ENCODE results near the gene RIOK3. TPM values are rescaled to one million over a fixed set of nuclear protein-coding genes. Genes with fewer than 3 reads are reported as not detected.

Gene RIOK3
- total and polyA plus RNA-seq, 2 donors from 2014 or later = 30.1 to 64.9 TPM

DNA sequence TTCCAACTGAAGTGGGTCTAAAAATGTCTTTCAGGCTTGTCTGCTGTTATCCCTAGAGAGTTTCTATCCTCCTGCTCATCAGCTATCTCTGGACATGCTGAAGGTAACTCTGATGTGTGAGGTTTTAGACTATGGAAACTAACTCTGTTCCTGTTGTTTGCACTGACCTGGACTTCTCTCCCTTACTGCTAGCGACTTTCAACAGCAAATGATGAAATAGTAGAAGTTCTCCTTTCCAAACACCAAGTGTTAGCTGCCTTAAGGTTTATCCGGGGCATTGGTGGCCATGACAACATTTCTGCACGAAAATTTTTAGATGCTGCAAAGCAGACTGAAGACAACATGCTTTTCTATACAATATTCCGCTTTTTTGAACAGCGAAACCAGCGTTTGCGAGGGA lies 77.1 kb downstream of the RIOK3 start:
- intact Hi-C loops (cut with DNase I) = no loop called here
- Histone ChIP-seq H3K9me3 (ENCODE audit: control insufficient read depth in 2 of 3, insufficient read depth in 1 of 3, low read length in 3 of 3) (no peaks in the 10 kb centered on the region), H3K36me3 (ENCODE audit: control insufficient read depth in 2 of 3, insufficient read depth in 3 of 3, low read length in 3 of 3) (peaks cover 6 to 68% (median 50%) of the 10 kb centered on the region in 3 donors), H3K4me1 (ENCODE audit: control insufficient read depth in 2 of 3, insufficient read depth in 2 of 3, low read depth in 1 of 3, low read length in 3 of 3) (no peaks in the 10 kb centered on the region), H3K4me3 (ENCODE audit: low read length in 3 of 3) (no peak overlapping the region), H3K27ac (ENCODE audit: low read depth in 2 of 2, low read length in 2 of 2) (no peak overlapping the region), H3K27me3 (ENCODE audit: control insufficient read depth, insufficient read depth, low read length) (no peaks in the 10 kb centered on the region), H3K9ac (ENCODE audit: low read length in 3 of 3) (no peak overlapping the region)
- TF ChIP-seq, protein P1, sequence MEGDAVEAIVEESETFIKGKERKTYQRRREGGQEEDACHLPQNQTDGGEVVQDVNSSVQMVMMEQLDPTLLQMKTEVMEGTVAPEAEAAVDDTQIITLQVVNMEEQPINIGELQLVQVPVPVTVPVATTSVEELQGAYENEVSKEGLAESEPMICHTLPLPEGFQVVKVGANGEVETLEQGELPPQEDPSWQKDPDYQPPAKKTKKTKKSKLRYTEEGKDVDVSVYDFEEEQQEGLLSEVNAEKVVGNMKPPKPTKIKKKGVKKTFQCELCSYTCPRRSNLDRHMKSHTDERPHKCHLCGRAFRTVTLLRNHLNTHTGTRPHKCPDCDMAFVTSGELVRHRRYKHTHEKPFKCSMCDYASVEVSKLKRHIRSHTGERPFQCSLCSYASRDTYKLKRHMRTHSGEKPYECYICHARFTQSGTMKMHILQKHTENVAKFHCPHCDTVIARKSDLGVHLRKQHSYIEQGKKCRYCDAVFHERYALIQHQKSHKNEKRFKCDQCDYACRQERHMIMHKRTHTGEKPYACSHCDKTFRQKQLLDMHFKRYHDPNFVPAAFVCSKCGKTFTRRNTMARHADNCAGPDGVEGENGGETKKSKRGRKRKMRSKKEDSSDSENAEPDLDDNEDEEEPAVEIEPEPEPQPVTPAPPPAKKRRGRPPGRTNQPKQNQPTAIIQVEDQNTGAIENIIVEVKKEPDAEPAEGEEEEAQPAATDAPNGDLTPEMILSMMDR (IDR thresholded peaks at IDR 0.05; ENCODE audit: borderline replicate concordance, extremely low read depth, insufficient read depth) = no peak
- no peak for FAIRE-seq
- no peak for DNase-seq

DNA sequence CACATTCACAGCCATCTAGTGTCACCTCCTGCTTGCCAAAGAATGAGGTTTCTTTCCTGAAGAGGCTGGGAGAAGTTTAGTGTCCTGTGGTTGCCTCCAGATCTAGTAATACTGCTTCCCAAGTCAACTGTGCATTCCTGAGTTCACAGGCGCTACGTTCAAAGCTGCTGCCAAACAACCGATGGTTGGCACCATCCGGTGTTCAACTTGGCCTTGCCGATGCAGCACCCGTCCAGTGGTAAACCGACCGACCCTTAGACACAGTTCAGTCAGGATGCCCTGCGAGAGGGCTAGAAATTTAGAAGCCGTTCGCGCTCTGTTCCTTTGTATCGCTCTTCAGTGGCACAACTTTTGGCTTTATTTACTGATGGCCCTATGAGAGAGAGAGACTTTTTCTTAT lies 78.8 kb downstream of the RIOK3 start:
- Histone ChIP-seq H3K27me3 (ENCODE audit: control insufficient read depth, insufficient read depth, low read length) (no peaks in the 10 kb centered on the region), H3K9ac (ENCODE audit: low read length in 3 of 3) (no peak overlapping the region), H3K27ac (ENCODE audit: low read depth in 2 of 2, low read length in 2 of 2) (no peak overlapping the region), H3K4me1 (ENCODE audit: control insufficient read depth in 2 of 3, insufficient read depth in 2 of 3, low read depth in 1 of 3, low read length in 3 of 3) (no peaks in the 10 kb centered on the region), H3K9me3 (ENCODE audit: control insufficient read depth in 2 of 3, insufficient read depth in 1 of 3, low read length in 3 of 3) (no peaks in the 10 kb centered on the region), H3K4me3 (ENCODE audit: low read length in 3 of 3) (no peak overlapping the region), H3K36me3 (ENCODE audit: control insufficient read depth in 2 of 3, insufficient read depth in 3 of 3, low read length in 3 of 3) (peaks cover 6 to 72% (median 54%) of the 10 kb centered on the region in 3 donors)
- DNase-seq (no peak), FAIRE-seq (no peak)
- intact Hi-C loops (cut with DNase I) = no loop called here
- TF ChIP-seq, protein P1 (IDR thresholded peaks at IDR 0.05; ENCODE audit: borderline replicate concordance, extremely low read depth, insufficient read depth) = no peak

Other genes starting within 250 kb of the RIOK3 start
- gene RMC1, start 50.2 kb downstream of the RIOK3 start, total RNA-seq = 25.9 TPM
- gene RMC1, start 50.2 kb downstream of the RIOK3 start, polyA plus RNA-seq (ENCODE audit: insufficient read depth, low read depth, low replicate concordance) = 40.4 TPM
- 50.2 TPM for gene NPC1, start 133.2 kb downstream of the RIOK3 start, total RNA-seq
- 16.0 TPM for gene NPC1, start 133.2 kb downstream of the RIOK3 start, polyA plus RNA-seq (ENCODE audit: insufficient read depth, low read depth, low replicate concordance)
- gene ANKRD29, start 209.6 kb downstream of the RIOK3 start, total RNA-seq = 4.9 TPM
- gene ANKRD29, start 209.6 kb downstream of the RIOK3 start, polyA plus RNA-seq (ENCODE audit: insufficient read depth, low read depth, low replicate concordance) = 5.2 TPM
- gene LAMA3, start 236.2 kb downstream of the RIOK3 start, total RNA-seq = 66.0 TPM
- gene LAMA3, start 236.2 kb downstream of the RIOK3 start, polyA plus RNA-seq (ENCODE audit: insufficient read depth, low read depth, low replicate concordance) = 4.4 TPM